Lower lobe of right lung (tissue), 2 donors: Measurements from ENCODE around the gene PCGF3. TPM values are rescaled to one million over a fixed set of nuclear protein-coding genes. Genes with fewer than 3 reads are reported as not detected.
A peak's percentile ranks its signal among the peaks of the same experiment; 100 is the strongest.

ENCODE experiments used
- ATAC-seq, 2 donors: fragments of 200-7000 bp; cut with Tn5 transposase; one replicate each; pipeline ENCODE4 v1.9.1; 2020 to 2022; ENCODE audit warnings: mild to moderate bottlenecking in 2 of 2, moderate library complexity in 2 of 2
- DNase-seq: peaks from one replicate; pipeline ENCODE4 v3.0.0-alpha.2; 2020
- H3K27ac ChIP-seq: fragments of 200-600 bp; one replicate; pipeline ENCODE4 v1.8.0; 2022
- H3K27me3 ChIP-seq: fragments of 200-600 bp; one replicate; pipeline ENCODE4 v1.8.0; 2022; ENCODE audit warnings: low read depth
- H3K36me3 ChIP-seq: fragments of 200-600 bp; one replicate; pipeline ENCODE4 v1.8.0; 2022; ENCODE audit warnings: mild to moderate bottlenecking
- H3K4me1 ChIP-seq: fragments of 200-600 bp; one replicate; pipeline ENCODE4 v1.8.0; 2022
- H3K4me3 ChIP-seq: fragments of 200-600 bp; one replicate; pipeline ENCODE4 v1.8.0; 2022; ENCODE audit warnings: mild to moderate bottlenecking
- H3K9me3 ChIP-seq: fragments of 200-600 bp; one replicate; pipeline ENCODE4 v1.8.0; 2022
- CTCF ChIP-seq: fragments of 200-600 bp; IDR thresholded peaks from one replicate; pipeline ENCODE4 v1.8.0; 2022; ENCODE audit warnings: antibody characterized with exemption, mild to moderate bottlenecking
- intact Hi-C: fragments of 100-400 bp; cut with DNase I; formaldehyde crosslinking; loops from one replicate; pipeline ENCODE4 v1.11.0; 2022
- total RNA-seq: library from RNA; stranded (reverse); fragmentation: NEBNext Ultra II Directional; extraction: Animal tissue kit (Norgen Biotek cat#: 25700); gene quantifications from one replicate; pipeline ENCODE4 v1.2.1, GENCODE V29; 2021
- donor health status: DM: no; HTN: yes; CAD: no; lungs with severe emphysema.

Gene PCGF3
- total RNA-seq, 1 donor from 2014 or later, result 44.8 TPM

- no peaks in the 10 kb centered on the region for H3K27me3 ChIP-seq
- H3K4me3 ChIP-seq, result no peak overlapping the region
- no peak for TF ChIP-seq CTCF
- H3K9me3 ChIP-seq, result no peaks in the 10 kb centered on the region
- ATAC-seq (no peak), DNase-seq (peak; percentile 42)
- peak overlapping the region; percentile 41 for H3K27ac ChIP-seq
- no peaks in the 10 kb centered on the region for H3K36me3 ChIP-seq
- H3K4me1 ChIP-seq, result peaks cover 36% of the 10 kb centered on the region
- intact Hi-C loops, result no loop called here
Observed at GRCh38 chr4:680091-680490, 25.5 kb upstream of the PCGF3 start.

- Histone ChIP-seq H3K36me3 (no peaks in the 10 kb centered on the region), H3K9me3 (no peaks in the 10 kb centered on the region), H3K27ac (peak overlapping the region; percentile 41), H3K4me1 (peaks cover 32% of the 10 kb centered on the region), H3K4me3 (peak overlapping the region; percentile 67), H3K27me3 (no peaks in the 10 kb centered on the region)
- TF ChIP-seq CTCF, result no peak
- peak; percentile 0 to 4 for ATAC-seq
- DNase-seq, result no peak
- intact Hi-C loops, result no loop called here
Observed at GRCh38 chr4:680551-680927, 25.1 kb upstream of the PCGF3 start.

GRCh38 chr4:680928-681645 is 24.5 kb upstream of the PCGF3 start:
- no peaks in the 10 kb centered on the region for H3K27me3 ChIP-seq
- peak overlapping the region; percentile 67 for H3K4me3 ChIP-seq
- H3K36me3 ChIP-seq, result no peaks in the 10 kb centered on the region
- intact Hi-C loops, result no loop called here
- peak overlapping the region; percentile 41 for H3K27ac ChIP-seq
- DNase-seq (peak; percentile 81), ATAC-seq (peak; percentile 53 to 65)
- H3K9me3 ChIP-seq, result no peaks in the 10 kb centered on the region
- no peak for TF ChIP-seq CTCF
- H3K4me1 ChIP-seq, result peaks cover 26% of the 10 kb centered on the region

- ATAC-seq, result peak; percentile 31 to 44
- peaks cover 28% of the 10 kb centered on the region for H3K4me1 ChIP-seq
- TF ChIP-seq CTCF, result no peak
- peak overlapping the region; percentile 33 for H3K4me3 ChIP-seq
- no peak overlapping the region for H3K27ac ChIP-seq
- H3K9me3 ChIP-seq, result no peaks in the 10 kb centered on the region
- intact Hi-C loops, result no loop called here
- H3K27me3 ChIP-seq, result no peaks in the 10 kb centered on the region
- DNase-seq, result peak; percentile 80
- H3K36me3 ChIP-seq, result no peaks in the 10 kb centered on the region
Observed at GRCh38 chr4:681736-682451, 23.7 kb upstream of the PCGF3 start.

GRCh38 chr4:682490-683172 is 23.0 kb upstream of the PCGF3 start:
- ATAC-seq (no peak), DNase-seq (no peak)
- no peaks in the 10 kb centered on the region for H3K27me3 ChIP-seq
- no peak for TF ChIP-seq CTCF
- intact Hi-C loops, result no loop called here
- no peak overlapping the region for H3K27ac ChIP-seq
- no peaks in the 10 kb centered on the region for H3K9me3 ChIP-seq
- H3K4me1 ChIP-seq, result peaks cover 35% of the 10 kb centered on the region
- no peak overlapping the region for H3K4me3 ChIP-seq
- H3K36me3 ChIP-seq, result no peaks in the 10 kb centered on the region
